Measurements from ENCODE around the gene ZBTB16. TPM values are rescaled to one million over a fixed set of nuclear protein-coding genes. Genes with fewer than 3 reads are reported as not detected.

Gene ZBTB16
- total and polyA plus RNA-seq, 3 donors from 2014 or later: 11.4 to 88.5 (median 51.5) TPM

DNA sequence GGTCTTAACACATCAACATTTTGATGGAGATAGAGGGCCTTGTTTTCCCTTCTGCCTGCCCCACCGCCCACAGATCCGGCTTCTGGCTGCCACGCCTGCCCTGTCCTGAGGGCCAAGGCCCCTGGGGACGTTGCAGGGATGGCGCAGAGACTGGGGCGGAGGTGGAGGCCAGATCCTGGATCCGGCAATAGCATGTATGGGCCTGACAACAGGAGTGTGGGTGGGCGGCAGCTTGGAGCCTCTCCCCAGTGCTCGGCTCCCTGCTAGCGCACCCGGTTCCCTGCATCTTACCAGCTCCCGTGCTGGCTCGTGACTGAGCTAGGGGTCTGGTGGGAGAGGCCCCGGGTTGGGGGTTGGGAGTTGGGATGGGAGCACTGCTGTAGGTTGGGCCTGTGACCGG is 95.6 kb downstream of the ZBTB16 start:
- WGBS, 2 donors: 93 to 97% methylated on average over 10 to 15 of the region's 15 CpGs
- Histone ChIP-seq H3K4me3 (no peak overlapping the region), H3K27me3 (no peaks in the 10 kb centered on the region), H3K4me1 (peaks cover 47% of the 10 kb centered on the region), H3K36me3 (ENCODE audit: low read depth, missing control alignments) (no peaks in the 10 kb centered on the region), H3K27ac (peak overlapping the region; percentile 75 to 98), H3K9me3 (no peaks in the 10 kb centered on the region)
- intact Hi-C loops (cut with DNase I; ENCODE audit: low total_unique reads): no loop called here
- DNase-seq: no peak
- TF ChIP-seq, protein P1, sequence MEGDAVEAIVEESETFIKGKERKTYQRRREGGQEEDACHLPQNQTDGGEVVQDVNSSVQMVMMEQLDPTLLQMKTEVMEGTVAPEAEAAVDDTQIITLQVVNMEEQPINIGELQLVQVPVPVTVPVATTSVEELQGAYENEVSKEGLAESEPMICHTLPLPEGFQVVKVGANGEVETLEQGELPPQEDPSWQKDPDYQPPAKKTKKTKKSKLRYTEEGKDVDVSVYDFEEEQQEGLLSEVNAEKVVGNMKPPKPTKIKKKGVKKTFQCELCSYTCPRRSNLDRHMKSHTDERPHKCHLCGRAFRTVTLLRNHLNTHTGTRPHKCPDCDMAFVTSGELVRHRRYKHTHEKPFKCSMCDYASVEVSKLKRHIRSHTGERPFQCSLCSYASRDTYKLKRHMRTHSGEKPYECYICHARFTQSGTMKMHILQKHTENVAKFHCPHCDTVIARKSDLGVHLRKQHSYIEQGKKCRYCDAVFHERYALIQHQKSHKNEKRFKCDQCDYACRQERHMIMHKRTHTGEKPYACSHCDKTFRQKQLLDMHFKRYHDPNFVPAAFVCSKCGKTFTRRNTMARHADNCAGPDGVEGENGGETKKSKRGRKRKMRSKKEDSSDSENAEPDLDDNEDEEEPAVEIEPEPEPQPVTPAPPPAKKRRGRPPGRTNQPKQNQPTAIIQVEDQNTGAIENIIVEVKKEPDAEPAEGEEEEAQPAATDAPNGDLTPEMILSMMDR (IDR thresholded peaks at IDR 0.05): no peak
- no peak for TF ChIP-seq POLR2A (IDR thresholded peaks at IDR 0.05)

DNA sequence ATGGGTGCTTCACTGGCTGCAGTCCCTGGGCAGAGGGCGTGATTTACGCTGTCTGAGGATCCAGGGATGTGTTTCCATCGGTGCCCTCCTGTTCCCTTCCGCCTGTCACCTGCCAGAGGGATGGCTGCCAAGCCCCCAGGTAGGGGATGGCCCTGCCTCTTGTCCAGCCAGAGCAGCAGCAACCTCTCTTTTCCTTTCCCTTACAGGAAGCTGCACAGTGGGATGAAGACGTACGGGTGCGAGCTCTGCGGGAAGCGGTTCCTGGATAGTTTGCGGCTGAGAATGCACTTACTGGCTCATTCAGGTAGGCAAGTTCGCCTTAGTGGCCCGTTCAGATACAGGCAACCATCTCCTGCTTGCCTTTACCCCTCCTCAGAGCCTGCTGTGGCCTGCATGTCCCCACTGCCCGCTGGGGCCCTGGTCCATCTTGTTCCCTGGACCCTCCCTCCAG is 96.6 kb downstream of the ZBTB16 start:
- Histone ChIP-seq H3K4me3 (no peak overlapping the region), H3K36me3 (ENCODE audit: low read depth, missing control alignments) (no peaks in the 10 kb centered on the region), H3K4me1 (peaks cover 52% of the 10 kb centered on the region), H3K27ac (peak overlapping the region in 1 of 2 donors; percentile 98), H3K9me3 (no peaks in the 10 kb centered on the region), H3K27me3 (no peaks in the 10 kb centered on the region)
- WGBS, 2 donors: 90 to 95% methylated on average over 6 to 13 of the region's 13 CpGs
- intact Hi-C loops (cut with DNase I; ENCODE audit: low total_unique reads): no loop called here
- DNase-seq: no peak
- TF ChIP-seq, protein P1 (IDR thresholded peaks at IDR 0.05): no peak
- no peak for TF ChIP-seq POLR2A (IDR thresholded peaks at IDR 0.05)

DNA sequence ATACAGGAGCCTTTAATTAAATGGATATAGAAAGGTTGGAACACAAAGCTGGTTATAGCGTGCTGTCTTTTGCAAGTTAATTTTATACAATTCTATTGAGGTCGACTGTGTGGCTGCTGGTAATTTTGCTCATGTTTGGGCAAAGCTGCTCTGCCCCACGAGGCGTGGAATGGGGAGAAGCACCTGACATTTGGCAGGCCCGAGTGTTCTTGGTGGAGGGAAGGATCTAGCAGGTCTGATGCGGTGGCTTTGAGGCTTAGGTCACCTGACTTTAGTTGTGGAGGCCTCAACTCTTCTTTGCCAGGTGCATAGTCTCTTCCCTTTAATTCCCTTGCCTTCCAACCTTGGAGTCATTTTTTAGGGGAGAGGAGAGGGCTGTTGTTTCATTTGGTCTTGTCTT is 97.3 kb downstream of the ZBTB16 start:
- TF ChIP-seq POLR2A (IDR thresholded peaks at IDR 0.05): no peak
- TF ChIP-seq, protein P1 (IDR thresholded peaks at IDR 0.05): no peak
- DNase-seq: no peak
- H3K36me3 ChIP-seq (ENCODE audit: low read depth, missing control alignments): no peaks in the 10 kb centered on the region
- H3K4me1 ChIP-seq: peaks cover 58% of the 10 kb centered on the region
- 91 to 94% methylated on average over 6 of the region's 6 CpGs for WGBS, 2 donors
- H3K27ac ChIP-seq: peak overlapping the region in 1 of 2 donors; percentile 98
- H3K4me3 ChIP-seq: no peak overlapping the region
- no peaks in the 10 kb centered on the region for H3K27me3 ChIP-seq
- intact Hi-C loops (cut with DNase I; ENCODE audit: low total_unique reads): no loop called here
- no peaks in the 10 kb centered on the region for H3K9me3 ChIP-seq

DNA sequence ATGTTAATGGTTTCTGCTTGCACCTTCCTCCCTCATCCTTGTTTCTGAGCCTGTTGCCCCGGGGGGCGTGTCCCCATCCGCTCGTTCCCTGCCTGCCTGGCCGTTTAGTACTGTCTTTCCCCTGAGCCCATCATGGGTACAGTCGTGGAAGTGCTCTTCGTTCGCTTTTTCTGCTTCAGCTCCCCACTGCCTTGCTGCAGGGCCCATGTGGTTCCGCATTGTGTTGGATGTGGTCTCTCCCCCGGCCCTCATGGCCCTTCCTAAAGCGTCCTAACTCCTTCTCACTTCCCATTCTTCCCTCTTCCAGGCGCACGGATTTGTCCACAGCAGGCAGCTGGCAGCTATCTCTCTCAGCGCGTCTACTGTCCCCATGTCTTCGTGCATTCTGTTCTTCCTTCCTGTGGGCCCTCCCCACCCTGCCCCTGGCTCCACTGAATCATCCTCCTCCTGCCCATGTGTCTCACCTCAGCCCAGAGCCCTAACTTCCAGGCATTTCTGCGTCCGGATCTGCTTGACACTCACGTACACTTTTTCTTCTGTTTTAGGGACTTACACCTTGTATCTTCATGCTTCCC is 98.1 kb downstream of the ZBTB16 start:
- intact Hi-C loops (cut with DNase I; ENCODE audit: low total_unique reads): no loop called here
- WGBS, 2 donors: 85 to 88% methylated on average over 19 of the region's 19 CpGs
- Histone ChIP-seq H3K4me1 (peaks cover 66% of the 10 kb centered on the region), H3K4me3 (no peak overlapping the region), H3K9me3 (no peaks in the 10 kb centered on the region), H3K36me3 (ENCODE audit: low read depth, missing control alignments) (no peaks in the 10 kb centered on the region), H3K27ac (peak overlapping the region; percentile 98 to 99), H3K27me3 (no peaks in the 10 kb centered on the region)
- TF ChIP-seq, protein P1 (IDR thresholded peaks at IDR 0.05): no peak
- TF ChIP-seq POLR2A (IDR thresholded peaks at IDR 0.05): no peak
- no peak for DNase-seq

DNA sequence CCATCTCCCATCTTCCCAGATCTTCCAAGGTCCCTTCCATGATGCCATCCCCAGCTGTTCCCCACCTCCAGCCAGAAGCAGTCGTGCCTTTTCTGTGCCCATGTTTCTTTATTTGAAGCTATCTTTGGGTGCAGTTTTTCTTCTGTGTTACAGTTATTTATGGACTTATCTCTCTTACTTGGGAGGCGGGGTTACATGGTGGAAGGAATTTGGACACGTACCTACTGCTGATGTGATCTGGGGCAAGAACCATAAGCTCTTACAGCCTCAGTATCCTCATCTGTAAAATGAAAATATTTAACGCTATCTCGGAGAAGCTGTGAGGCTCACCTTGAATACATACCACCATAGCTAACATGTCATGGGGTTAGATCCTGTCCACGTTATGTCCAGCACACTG is 98.9 kb downstream of the ZBTB16 start:
- no peak overlapping the region for H3K4me3 ChIP-seq

More for the DNA sequence above, 98.9 kb downstream of the ZBTB16 start:
- Histone ChIP-seq H3K4me1 (peaks cover 69% of the 10 kb centered on the region), H3K36me3 (ENCODE audit: low read depth, missing control alignments) (no peaks in the 10 kb centered on the region), H3K9me3 (no peaks in the 10 kb centered on the region), H3K27ac (peak overlapping the region; percentile 98 to 99), H3K27me3 (no peaks in the 10 kb centered on the region)
- intact Hi-C loops (cut with DNase I; ENCODE audit: low total_unique reads): no loop called here
- TF ChIP-seq POLR2A (IDR thresholded peaks at IDR 0.05): no peak
- TF ChIP-seq, protein P1 (IDR thresholded peaks at IDR 0.05): no peak
- no peak for DNase-seq
- WGBS, 2 donors: 73 to 83% methylated on average over 6 of the region's 6 CpGs

Data from testis (tissue), 3 donors.